ENCODE results near the gene UCMA.

DNA sequence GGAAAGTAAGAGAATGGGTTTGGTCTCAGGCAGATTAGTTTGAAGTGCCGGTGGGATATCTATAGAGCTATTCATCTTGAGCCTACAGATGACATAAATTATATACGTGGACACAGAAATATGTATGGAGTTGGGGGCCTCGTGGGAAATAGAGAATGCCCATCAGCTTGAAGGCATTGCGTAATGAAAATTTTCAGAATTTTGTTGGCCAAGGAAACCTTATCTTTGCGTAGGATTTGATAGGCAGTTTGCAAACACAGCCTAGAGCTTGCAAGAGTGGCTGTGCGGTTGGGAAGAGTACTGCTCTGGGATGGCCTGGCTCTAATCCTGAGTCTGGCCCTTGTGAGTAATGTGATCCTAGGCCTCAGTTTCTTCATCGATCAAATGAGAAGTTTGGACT lies 40.5 kb downstream of the UCMA start:
- TF ChIP-seq REST (IDR thresholded peaks at IDR 0.05; ENCODE audit: low read depth) (no peak), TAF1 (IDR thresholded peaks at IDR 0.05; ENCODE audit: low read depth) (no peak), RAD21 (IDR thresholded peaks at IDR 0.05; ENCODE audit: low read depth) (no peak), MAX (IDR thresholded peaks at IDR 0.05) (no peak)
